ENCODE results near the gene ATP1B2.

DNA sequence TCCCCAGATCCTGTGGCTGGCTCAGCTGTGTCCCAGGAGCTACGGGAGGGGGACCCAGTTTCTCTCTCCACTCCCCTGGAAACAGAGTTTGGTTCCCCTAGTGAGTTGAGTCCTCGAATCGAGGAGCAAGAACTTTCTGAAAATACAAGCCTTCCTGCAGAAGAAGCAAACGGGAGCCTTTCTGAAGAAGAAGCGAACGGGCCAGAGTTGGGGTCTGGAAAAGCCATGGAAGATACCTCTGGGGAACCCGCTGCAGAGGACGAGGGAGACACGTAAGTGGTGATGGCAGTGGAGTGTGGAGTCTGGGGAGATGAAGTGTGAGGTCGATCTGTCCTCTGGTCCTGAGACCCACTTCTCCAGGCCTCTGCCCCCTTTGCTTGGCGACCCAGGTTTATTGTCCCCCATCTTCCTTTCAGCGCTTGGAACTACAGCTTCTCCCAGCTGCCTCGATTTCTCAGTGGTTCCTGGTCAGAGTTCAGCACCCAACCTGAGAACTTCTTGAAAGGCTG is 38.1 kb downstream of the ATP1B2 start:
- TF ChIP-seq, protein P1, sequence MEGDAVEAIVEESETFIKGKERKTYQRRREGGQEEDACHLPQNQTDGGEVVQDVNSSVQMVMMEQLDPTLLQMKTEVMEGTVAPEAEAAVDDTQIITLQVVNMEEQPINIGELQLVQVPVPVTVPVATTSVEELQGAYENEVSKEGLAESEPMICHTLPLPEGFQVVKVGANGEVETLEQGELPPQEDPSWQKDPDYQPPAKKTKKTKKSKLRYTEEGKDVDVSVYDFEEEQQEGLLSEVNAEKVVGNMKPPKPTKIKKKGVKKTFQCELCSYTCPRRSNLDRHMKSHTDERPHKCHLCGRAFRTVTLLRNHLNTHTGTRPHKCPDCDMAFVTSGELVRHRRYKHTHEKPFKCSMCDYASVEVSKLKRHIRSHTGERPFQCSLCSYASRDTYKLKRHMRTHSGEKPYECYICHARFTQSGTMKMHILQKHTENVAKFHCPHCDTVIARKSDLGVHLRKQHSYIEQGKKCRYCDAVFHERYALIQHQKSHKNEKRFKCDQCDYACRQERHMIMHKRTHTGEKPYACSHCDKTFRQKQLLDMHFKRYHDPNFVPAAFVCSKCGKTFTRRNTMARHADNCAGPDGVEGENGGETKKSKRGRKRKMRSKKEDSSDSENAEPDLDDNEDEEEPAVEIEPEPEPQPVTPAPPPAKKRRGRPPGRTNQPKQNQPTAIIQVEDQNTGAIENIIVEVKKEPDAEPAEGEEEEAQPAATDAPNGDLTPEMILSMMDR (IDR thresholded peaks at IDR 0.05; ENCODE audit: low read depth, low read length): no peak
- TF ChIP-seq EZH2phosphoT487 (IDR thresholded peaks at IDR 0.05; ENCODE audit: low read depth): no peak
